HepG2 (cell line): Measurements from ENCODE around the gene NOP56.
A peak's percentile ranks its signal among the peaks of the same experiment; 100 is the strongest.

ENCODE experiments used
- CHD2 ChIP-seq: IDR thresholded peaks from 2 replicates; pipeline ENCODE4 v1.6.1; 2011; ENCODE audit warnings: low read depth, low read length, improper control_type of control experiment
- GPBP1L1 ChIP-seq: sonication (generic); formaldehyde crosslinking; IDR thresholded peaks from 2 replicates; pipeline ENCODE4 v1.5.0; 2020; ENCODE audit warnings: mild to moderate bottlenecking, missing genetic modification reagents
- POLR2A ChIP-seq, 2 experiments: IDR thresholded peaks; 2 replicates each; pipeline ENCODE4 v1.6.1; 2011; ENCODE audit warnings: low read depth in 2 of 2, low read length in 2 of 2, mild to moderate bottlenecking in 1 of 2, moderate library complexity in 1 of 2; ENCODE audit not compliant: insufficient read depth in 1 of 2
- USF2 ChIP-seq, 2 experiments: sonication (generic) in 1 of 2; formaldehyde crosslinking in 1 of 2; IDR thresholded peaks; 2 replicates each; pipeline versions ENCODE4 v1.5.1 to v1.6.1; 2011 to 2020; ENCODE audit warnings: borderline replicate concordance in 1 of 2, low read depth in 1 of 2, low read length in 1 of 2, mild to moderate bottlenecking in 1 of 2, missing genetic modification reagents in 1 of 2, moderate library complexity in 1 of 2
- ZBTB34 ChIP-seq: sonication (generic); formaldehyde crosslinking; IDR thresholded peaks from 2 replicates; pipeline ENCODE4 v1.8.0; 2022; ENCODE audit warnings: mild to moderate bottlenecking, missing genetic modification reagents

GRCh38 chr20:2652724-2653555, 508 bp downstream of the NOP56 start:
- no peak; the same call in 1 of the 2 replicates for TF ChIP-seq USF2 (IDR thresholded peaks at IDR 0.05; ENCODE audit: low read depth, low read length)
- TF ChIP-seq USF2 (CRISPR knock-in tag; IDR thresholded peaks at IDR 0.05; ENCODE audit: borderline replicate concordance) = peak; percentile 80; the same call in 1 of the 2 replicates
- TF ChIP-seq POLR2A (IDR thresholded peaks at IDR 0.05; ENCODE audit: insufficient read depth in 1 of 2, low read depth in 2 of 2, low read length in 2 of 2) = peak; percentile 25 to 44; a peak in 2 of 4 replicates
- TF ChIP-seq ZBTB34 = no peak; the same call in 1 of the 2 replicates
- TF ChIP-seq CHD2 = no peak
- TF ChIP-seq GPBP1L1 (CRISPR knock-in tag) = no peak
